Ecto neural progenitor cell (in vitro differentiated cells): ENCODE results near the gene YKT6.
A peak's percentile ranks its signal among the peaks of the same experiment; 100 is the strongest.
"Not testable (repeated sequence)": the region's sequence is repeated elsewhere in the genome, so short reads cannot be mapped to it uniquely, and the experiment has no call there.

Source experiments
- DNase-seq: peaks from one replicate; pipeline ENCODE4 v3.0.0-alpha.2; 2018; ENCODE audit warnings: low spot score

The YKT6 gene

DNA sequence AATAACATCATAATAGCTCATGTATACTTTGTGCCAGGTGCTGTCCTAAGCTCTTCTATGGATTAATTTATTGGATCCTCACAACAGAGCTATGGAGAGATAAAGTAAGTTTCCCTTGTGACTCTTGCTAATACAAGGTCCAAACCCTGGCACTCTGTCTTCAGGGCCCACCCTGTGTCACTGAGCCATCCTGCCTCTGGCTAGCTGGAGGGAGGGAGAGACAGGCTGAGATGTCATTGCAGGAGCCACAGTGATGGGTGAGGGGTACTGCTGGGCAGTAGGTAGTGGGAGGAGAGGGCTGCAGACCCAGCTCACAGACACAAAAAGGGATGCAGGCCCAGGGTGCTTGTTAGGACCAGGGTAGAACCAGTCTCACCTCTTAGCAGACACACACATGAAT, 28.4 kb upstream of the YKT6 start:
- DNase-seq: no peak

- DNase-seq: no peak
Observed at GRCh38 chr7:44172803-44173424, 27.9 kb upstream of the YKT6 start.

GRCh38 chr7:44173911-44174693, 26.7 kb upstream of the YKT6 start:
- DNase-seq: no peak

DNA sequence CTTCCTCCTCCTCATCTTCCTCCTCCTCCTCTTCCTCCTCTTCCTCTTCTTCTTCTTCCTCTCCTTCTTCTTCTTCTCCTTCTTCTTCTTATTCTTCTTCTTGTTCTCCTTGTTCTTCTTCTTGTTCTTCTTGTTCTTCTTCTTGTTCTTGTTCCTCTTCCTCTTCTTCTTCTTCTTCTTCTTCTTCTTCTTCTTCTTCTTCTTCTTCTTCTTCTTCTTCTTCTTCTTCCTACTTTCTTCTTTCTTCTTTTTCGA, 26.2 kb upstream of the YKT6 start:
- DNase-seq: not testable (repeated sequence)

DNA sequence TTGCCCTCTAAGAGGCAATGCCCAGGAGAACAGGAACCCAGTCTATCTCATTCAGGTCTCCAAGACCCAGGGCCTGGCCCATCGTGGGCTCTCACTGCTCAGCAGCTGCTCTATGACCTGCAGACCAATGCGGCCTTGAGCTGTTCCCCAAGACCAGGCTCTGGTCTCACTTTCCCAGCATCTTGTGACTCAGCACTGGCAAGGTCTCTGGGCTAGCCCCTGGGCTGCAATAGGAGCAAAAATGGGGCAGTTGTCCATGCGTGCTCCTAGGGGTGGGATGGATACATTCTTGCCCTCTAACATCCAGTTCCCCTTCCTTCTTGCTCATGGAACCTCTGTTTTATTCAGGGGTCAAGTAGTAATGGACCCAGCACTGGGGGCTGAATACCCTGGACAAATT, 25.0 kb upstream of the YKT6 start:
- DNase-seq: peak; percentile 3

GRCh38 chr7:44176486-44176885, 24.3 kb upstream of the YKT6 start:
- no peak for DNase-seq

- DNase-seq: no peak
Observed at GRCh38 chr7:44177570-44178131, 23.1 kb upstream of the YKT6 start.

DNA sequence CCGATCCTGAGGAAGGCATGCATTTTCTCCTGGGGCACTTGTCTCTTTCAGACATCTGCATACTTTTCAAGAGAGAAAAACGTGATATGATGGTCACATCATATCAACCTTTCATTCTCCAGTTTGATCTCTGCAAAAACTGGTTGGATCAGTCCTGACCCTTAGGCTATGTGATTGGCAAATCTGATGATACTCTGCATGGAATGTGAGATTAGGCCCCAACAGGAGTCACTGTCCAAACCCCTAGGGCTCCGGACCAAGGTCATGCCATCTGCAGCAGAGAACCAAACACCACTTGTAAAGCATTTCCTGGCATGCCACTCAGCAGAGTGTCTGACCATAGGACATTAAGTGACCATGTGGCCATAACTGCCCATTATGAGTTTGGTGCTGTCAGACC, 20.1 kb upstream of the YKT6 start:
- DNase-seq: no peak

- peak; percentile 19 for DNase-seq
Observed at GRCh38 chr7:44182827-44183226, 18.0 kb upstream of the YKT6 start.

- peak; percentile 17 for DNase-seq
Observed at GRCh38 chr7:44183386-44183785, 17.4 kb upstream of the YKT6 start.

GRCh38 chr7:44184206-44184872, 16.4 kb upstream of the YKT6 start:
- peak; percentile 45 for DNase-seq

GRCh38 chr7:44184873-44185446, 15.8 kb upstream of the YKT6 start:
- DNase-seq: no peak

- DNase-seq: peak; percentile 31
Observed at GRCh38 chr7:44185729-44186128, 15.0 kb upstream of the YKT6 start.

DNA sequence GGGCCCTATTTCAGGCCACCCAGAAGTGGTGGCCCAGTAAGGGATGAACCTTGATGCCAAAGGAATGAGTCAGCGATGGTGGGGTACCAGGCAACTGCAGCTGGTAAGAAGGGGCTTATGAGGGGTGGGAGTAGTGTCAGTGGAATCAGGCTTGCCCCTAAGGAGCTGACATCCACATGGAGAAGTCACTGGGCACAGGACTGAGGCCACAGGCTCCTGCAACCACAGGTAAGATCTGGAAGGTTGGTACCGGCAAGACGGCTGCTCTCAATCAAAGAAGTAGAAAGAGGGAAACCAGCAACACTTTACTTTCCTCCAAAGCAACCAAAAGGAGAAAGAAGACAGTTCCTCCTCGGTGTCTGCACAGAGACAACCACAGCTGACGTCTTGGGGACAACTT, 14.0 kb upstream of the YKT6 start:
- DNase-seq: no peak

GRCh38 chr7:44187636-44188416, 13.0 kb upstream of the YKT6 start:
- DNase-seq: no peak

DNA sequence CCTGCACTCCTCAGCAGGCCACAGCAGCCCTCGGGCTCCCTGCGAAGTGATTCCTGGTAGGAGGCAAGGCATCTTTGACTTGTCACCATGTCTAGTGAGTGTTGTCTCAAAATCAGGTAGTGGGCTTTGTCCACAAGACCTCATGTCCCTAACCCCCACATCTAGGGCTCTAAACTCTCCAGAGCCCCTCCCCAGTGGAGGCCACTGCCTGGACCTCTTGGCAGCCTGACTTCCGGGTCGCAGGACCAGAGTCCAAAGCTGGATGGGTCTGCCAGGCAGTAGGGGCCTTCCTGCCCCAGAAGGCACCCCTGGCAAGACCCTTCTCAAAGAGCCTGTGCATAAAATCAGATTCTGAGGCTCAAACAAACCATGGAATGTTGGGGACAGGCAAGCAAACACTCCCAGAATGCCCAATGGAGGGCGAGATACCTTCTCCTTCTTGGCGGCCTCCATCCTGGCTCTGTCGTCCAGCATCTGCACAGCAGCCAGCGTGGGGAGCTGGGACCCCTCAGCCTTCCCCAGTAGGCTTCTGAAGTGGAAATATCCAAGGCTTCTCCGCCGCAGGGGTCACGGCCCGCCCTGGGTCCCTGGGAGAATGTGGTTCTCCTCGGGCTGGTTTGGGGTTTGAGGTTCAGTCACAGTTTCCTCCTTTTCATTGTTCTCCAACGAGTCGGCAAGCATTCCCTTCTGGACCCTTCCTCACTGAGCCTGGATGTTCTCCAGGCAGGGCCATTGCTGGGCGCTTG, 12.1 kb upstream of the YKT6 start:
- DNase-seq: no peak

DNA sequence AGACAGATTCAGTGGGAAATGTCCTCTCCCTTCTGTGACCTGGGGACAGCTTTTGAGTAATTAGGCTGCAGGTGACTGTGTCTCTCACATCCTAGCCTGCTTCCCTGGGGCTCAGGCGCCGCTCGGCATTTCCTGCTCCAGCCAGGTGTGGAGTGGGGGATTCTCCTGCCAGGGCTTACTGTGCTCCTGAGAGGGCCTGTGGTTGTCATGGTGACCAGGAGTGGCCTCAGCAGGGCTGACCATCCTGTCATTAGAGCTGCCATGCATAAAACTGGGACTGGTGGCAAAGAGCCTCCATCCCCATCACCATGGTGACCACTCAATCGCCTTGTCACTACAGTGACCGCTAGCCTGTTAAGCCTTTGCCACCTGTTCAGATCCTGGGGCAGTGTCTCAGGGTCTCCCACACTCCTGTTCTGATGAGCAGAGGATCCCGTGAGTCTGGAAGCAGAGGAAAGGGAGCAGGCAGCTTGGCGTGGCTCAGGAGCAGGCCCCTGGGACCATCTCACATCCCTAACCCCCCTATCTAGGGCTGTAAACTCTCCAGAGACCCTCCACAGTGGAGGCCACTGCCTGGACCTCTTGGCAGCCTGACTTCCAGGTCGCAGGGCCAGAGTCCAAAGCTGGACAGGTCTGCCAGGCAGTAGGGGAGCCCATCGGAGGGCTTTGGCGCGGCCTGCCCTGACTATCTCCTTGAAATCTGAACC, 11.3 kb upstream of the YKT6 start, which contains the start of gene GCK:
Gene GCK (minus strand): TSS at position 154 of the 707 bp plus-strand sequence. CDS start 486 bp downstream, outside the sequence.
- DNase-seq: no peak

- no peak for DNase-seq
Observed at GRCh38 chr7:44189993-44190872, 10.5 kb upstream of the YKT6 start.

DNA sequence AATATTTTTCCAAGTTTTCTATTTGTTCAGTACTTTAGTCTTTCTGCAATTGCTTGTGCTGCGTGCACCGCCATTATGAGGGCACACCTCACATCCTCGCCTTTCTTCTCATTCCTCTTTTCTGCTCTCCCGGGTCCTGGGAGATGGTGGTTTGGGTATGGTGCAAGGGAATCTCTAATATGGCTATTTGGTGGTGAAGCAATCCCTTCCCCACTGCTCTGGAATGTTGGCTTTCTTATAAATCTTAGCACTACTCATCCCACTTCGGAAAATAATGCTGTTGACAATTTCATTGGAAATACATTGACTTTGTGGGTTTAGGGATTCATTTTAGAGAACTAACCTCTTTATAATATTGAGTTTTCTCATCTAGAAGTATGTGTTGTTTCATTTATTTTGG, 9.6 kb upstream of the YKT6 start:
- DNase-seq: no peak
